NCI-H128 (cell line): ENCODE data around the gene ZNF516.

ENCODE experiments used
- DNase-seq: peaks from one replicate; lab custom pipeline; 2025; ENCODE audit not compliant: unreplicated experiment; lab: John Stamatoyannopoulos, UW

Gene ZNF516

GRCh38 chr18:76384861-76385680 lies 110.0 kb downstream of the ZNF516 start:
- no peak for DNase-seq

GRCh38 chr18:76384114-76384790 lies 110.8 kb downstream of the ZNF516 start:
- no peak for DNase-seq

DNA sequence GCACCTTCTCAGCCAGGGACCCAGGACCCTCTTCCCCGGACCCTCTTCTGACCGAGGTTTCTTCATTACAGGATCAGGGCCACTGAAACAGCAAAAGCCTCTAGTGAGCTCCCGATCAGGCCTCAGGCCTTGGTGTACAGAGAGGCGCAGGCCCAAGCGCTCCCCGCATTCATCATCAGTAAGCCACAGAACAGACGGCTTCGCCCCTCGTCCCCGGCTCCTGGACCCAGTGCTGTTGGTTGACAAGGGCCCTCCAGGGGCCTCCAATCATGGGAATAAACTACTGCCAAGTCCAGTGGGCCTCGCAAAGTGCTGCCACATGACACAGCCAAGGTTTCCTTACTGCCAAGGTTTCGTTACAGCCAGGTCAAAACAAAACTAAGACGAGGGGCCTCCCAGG lies 111.4 kb downstream of the ZNF516 start:
- no peak for DNase-seq

- no peak for DNase-seq
These were observed 112.8 kb downstream of the ZNF516 start for GRCh38 chr18:76382275-76382674.

DNA sequence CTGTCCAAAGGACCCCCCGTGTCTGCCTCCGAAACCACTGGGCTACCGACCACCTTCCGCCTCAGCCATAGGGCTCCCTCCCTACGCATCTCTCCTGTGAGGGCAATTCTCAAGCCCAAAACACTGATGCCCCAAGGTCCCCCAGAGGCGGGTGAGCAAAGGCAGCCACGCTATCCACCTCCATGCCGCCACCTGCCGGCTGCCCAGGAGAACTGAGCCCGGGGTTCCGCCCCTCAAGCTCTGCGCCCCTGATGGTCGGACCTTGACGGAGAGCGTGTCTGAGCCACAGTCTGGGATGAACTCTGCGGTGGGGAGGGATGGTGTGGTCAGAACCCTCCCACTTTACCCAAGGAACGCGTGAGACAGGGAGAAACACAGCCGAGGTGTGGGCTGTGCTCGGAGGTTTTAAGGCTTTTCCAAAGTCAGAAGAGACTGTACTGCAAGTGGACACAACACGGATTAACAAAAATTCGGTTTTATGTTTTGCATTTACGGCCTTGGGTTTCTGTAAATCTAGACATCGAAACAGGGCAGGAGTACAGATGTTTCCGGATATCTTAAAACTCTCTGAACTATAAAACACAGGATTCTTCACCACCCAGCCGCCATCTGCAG lies 114.1 kb downstream of the ZNF516 start:
- no peak for DNase-seq

DNA sequence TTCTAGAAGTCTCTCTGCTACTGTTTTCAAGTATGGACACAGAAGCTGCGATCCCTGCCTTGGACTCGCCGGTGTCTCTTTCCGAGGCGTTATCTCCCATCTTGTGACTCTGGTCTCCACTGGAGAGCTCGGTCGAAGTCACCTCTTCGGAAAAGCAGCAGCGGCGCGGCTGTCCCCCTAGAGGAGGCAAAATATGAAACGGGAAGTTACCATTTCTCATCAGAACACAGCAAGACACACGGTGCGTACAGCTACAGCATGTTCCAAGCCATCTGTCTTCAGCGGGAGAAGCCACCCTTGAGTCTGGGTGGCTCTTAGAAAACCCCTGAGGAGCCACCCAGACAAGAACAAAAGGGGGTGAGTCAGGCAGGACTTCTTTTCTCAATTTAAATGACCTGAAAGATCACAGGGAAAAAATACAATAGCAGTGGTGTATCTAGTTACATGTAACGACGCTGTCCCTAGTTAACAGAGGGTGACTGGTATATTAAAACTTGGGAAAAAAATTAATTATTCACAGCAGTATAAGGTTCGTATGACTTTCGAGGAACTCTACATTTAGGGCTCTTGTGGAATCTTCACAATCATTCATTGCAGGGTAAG lies 114.8 kb downstream of the ZNF516 start:
- no peak for DNase-seq

DNA sequence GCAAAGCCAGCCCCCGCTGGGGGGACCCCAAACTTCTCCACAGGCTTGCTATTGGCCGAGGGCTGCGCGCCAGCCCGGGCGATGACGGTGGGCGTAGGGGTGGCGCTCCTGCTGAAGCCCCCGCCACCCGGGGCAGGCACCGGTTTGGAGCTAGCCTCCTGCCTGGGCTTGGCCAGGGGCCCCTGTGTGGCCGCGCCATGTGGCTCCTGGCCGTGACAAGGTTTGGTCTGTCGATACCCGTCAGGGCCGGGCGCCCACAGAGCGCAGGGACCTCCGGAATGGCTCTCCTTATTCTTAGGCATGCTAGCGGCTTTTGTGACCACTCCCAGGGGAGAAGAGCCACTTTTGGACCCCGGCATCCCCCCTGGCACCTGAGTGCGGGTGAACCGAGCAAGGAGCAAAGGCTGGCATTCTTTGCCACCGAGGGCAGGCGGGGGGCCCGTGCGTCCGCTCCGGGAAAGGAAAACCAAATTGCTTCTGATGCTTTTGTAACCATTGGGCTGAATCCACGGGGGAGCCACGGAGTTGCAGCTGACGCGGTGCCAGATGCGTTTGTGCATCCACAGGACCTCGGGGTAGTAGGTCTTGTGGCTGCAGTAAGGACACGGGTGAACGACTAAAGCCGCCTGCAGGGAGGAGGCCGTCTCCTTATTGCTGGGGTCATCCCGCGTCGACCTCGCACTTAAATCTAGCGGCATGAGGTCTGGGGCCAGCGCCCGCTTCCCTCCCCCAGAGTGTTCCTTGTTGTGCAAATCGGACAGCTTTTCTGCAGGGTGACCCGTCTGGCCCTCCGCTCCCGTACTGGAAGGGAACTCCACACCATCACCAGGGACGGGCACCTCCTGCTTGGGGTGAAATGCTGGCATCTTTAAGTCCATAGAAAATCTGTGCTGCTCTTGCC lies 115.6 kb downstream of the ZNF516 start:
- no peak for DNase-seq

DNA sequence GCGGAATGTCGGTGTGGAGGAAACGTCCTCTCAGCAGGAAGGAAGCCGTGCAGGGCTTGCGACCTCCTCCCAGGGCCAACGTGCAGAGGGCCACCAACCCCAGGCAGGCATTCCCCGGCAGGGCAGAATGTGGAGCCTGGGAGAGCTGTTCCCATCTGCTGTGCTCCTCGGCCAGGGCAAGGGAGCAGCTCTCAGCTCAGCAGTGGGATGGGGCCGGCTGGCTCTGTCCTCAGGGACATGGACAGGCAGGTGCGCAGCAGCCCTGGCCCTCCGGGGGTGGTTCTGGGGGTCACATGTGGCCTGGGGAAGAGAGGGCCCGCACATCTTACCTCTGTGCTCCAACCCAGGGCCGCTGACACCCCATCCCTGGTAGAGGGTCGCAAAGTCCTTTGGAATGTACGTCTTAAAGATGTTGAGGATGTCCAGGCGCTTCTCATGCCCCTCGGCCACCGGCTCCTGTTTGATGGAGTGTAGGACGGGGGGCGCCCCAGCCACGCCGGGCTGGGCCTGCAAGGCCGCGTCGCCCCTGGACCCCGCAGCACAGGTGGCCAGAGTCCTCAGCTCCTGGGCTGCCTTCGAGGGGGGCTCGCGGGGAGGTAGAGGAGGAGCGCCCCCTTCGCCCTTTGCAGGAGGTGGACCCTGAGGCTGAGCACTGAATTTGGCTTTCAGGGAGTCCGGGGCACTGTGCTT lies 116.4 kb downstream of the ZNF516 start:
- no peak for DNase-seq

DNA sequence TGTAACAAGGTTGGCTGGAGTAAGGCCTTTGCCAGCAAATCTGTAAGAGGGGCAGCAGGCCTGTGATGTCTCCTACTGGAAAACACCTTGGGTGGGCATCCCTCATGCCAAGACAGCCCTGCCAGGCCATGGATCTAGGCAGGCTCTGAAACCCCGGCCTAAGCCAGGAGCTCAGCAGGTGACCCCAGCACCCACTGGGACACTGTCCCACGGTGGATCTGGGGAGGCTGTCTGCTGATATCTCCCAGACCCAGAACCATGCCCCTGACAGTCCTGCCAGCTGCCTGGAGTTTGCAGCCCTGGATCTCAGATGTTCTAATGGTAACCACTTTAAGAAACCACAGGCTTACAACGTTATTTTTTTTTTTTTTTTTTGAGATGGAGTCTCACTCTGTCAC lies 117.7 kb downstream of the ZNF516 start:
- DNase-seq: no peak

DNA sequence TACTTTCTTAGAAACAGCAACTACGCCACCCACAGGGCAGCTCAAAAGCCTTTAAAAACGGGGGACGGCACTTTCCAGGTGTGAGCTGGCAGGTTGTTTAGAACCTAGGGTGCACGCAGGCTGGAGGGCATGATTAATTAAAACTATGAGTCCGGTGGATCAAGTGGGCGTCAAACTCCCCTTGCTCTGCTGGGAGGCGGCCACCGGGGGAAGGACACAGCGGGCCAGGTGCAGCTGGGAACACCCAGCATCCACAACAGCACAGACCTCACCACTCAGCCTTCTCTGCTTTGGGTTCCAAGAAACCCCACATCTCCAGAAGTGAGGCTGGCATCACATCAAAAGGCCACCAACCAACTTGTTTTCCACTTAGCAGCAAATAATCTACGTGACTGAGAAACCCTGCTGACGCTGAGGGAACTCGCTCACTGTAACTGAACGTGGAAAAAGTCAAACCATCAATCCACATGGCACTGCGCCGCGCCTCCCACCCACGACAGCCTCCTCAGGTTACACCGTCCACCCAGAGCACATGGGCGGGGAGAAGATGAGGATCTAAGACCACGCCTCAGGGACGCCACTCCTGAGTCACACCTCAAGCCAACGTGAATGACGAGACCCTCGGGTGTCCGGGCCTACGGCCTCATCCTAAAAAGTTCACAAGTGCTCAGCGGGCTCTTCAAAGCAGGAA lies 118.2 kb downstream of the ZNF516 start:
- no peak for DNase-seq

GRCh38 chr18:76376225-76376624 lies 118.8 kb downstream of the ZNF516 start:
- DNase-seq: no peak

- no peak for DNase-seq
These were observed 120.4 kb downstream of the ZNF516 start for GRCh38 chr18:76374330-76375281.

- no peak for DNase-seq
These were observed 121.7 kb downstream of the ZNF516 start for GRCh38 chr18:76373297-76373696.

GRCh38 chr18:76371301-76372203 lies 123.5 kb downstream of the ZNF516 start:
- no peak for DNase-seq

- no peak for DNase-seq
These were observed 124.4 kb downstream of the ZNF516 start for GRCh38 chr18:76370686-76371085.

- DNase-seq: no peak
These were observed 124.8 kb downstream of the ZNF516 start for GRCh38 chr18:76370201-76370600.

GRCh38 chr18:76369791-76370190 lies 125.3 kb downstream of the ZNF516 start:
- no peak for DNase-seq
